ENCODE measurements around the gene RPS24.

- TF ChIP-seq ZZZ3 (IDR thresholded peaks at IDR 0.05) (no peak), FOSL1 (tag; conservative IDR thresholded peaks at IDR 0.05) (no peak), MAX (CRISPR knock-in tag; IDR thresholded peaks at IDR 0.05) (no peak), RB1 (IDR thresholded peaks at IDR 0.05; ENCODE audit: low read depth) (no peak), PRDM10 (IDR thresholded peaks at IDR 0.05; ENCODE audit: partially characterized antibody) (no peak), CHD1 (IDR thresholded peaks at IDR 0.05; ENCODE audit: low read length) (no peak), HIVEP1 (CRISPR knock-in tag; IDR thresholded peaks at IDR 0.05) (no peak), ZNF551 (CRISPR knock-in tag; IDR thresholded peaks at IDR 0.05) (no peak), KLF6 (CRISPR knock-in tag; IDR thresholded peaks at IDR 0.05; ENCODE audit: borderline replicate concordance) (no peak), CTCF (IDR thresholded peaks at IDR 0.05 in 2 of 3, conservative IDR thresholded peaks at IDR 0.05 in 1 of 3; ENCODE audit: insufficient read depth in 2 of 3, low read depth in 1 of 3, low read length in 3 of 3) (no peak)
Observed at GRCh38 chr10:78013564-78013963, 20.1 kb upstream of the RPS24 start.

All from K562 (cell line).